K562 (cell line): ENCODE results near the gene FAM118B. TPM values are rescaled to one million over a fixed set of nuclear protein-coding genes. Genes with fewer than 3 reads are reported as not detected.

Experiments used
- DPF2 ChIP-seq: fragments of 450-650 bp; IDR thresholded peaks from 2 replicates; pipeline ENCODE4 v1.6.1; 2016
- KDM1A ChIP-seq, 2 experiments: fragments of 450-650 bp; IDR thresholded peaks; 2 replicates each; pipeline ENCODE4 v1.6.1; 2016; ENCODE audit warnings: mild to moderate bottlenecking in 2 of 2
- MAFK ChIP-seq: IDR thresholded peaks from 2 replicates; pipeline ENCODE4 v1.6.1; 2011; ENCODE audit warnings: low read length, improper control_type of control experiment
- SETDB1 ChIP-seq: IDR thresholded peaks from one replicate; pipeline ENCODE4 v1.6.1; 2012; ENCODE audit warnings: low read length, control low read depth, inconsistent platforms
- SIN3A ChIP-seq, 2 experiments: fragments of 150-350 bp in 1 of 2; IDR thresholded peaks; 2 replicates each; pipeline ENCODE4 v1.6.1; 2011 to 2016; ENCODE audit warnings: borderline replicate concordance in 2 of 2, low read depth in 2 of 2, low read length in 2 of 2, mild to moderate bottlenecking in 2 of 2, moderate library complexity in 2 of 2; ENCODE audit not compliant: control insufficient read depth in 1 of 2
- polyA plus RNA-seq, 8 experiments: library from polyadenylated mRNA; depleted of rRNA in 4 of 8; stranded (reverse) in 5 of 8; unstranded in 3 of 8; fragments of >200 nt; fragmentation: Nextera tagmentation in 2 of 8; fragmentation: Illumina TruSeq in 1 of 8; extraction: Ambion mirVana in 2 of 8; extraction: Trizol in 1 of 8; gene quantifications; 2 replicates each; pipeline versions ENCODE4 v1.2.1 to v1.2.3, GENCODE V29; 2011 to 2014; ENCODE audit warnings: inconsistent platforms in 1 of 8, missing spikeins in 1 of 8
- total RNA-seq, 7 experiments: library from RNA; depleted of rRNA in 6 of 7; stranded (reverse); fragments of >200 nt in 6 of 7; fragmentation: Illumina TruSeq in 2 of 7; extraction: Trizol in 2 of 7; gene quantifications; 2 replicates each; pipeline versions ENCODE4 v1.2.1 to v1.2.3, GENCODE V29; 2011 to 2021; ENCODE audit warnings: low replicate concordance in 1 of 7
- TF ChIP-seq, protein P1 (sequence below): IDR thresholded peaks from 2 replicates; pipeline ENCODE4 v1.6.1; 2014; ENCODE audit warnings: antibody characterized with exemption
- TF ChIP-seq, protein P2 (sequence below): fragments of 450-650 bp; formaldehyde crosslinking; IDR thresholded peaks from 2 replicates; pipeline ENCODE4 v1.4.0; 2020; ENCODE audit warnings: mild to moderate bottlenecking
- TF ChIP-seq, protein P3 (sequence below): conservative IDR thresholded peaks from 2 replicates; pipeline ENCODE4 v1.6.1; 2011; ENCODE audit warnings: low read depth, mild to moderate bottlenecking, low read length; ENCODE audit not compliant: control insufficient read depth
- TF ChIP-seq, protein P4 (sequence below): sonication (generic); formaldehyde crosslinking; IDR thresholded peaks from 2 replicates; pipeline ENCODE4 v1.8.0; 2023; ENCODE audit warnings: missing genetic modification reagents, mild to moderate bottlenecking, borderline replicate concordance
- TF ChIP-seq, protein P5 (sequence below), 3 experiments: fragments of 200-800 bp in 1 of 3; sonication (Bioruptor generic) in 1 of 3; sonication (generic) in 1 of 3; formaldehyde crosslinking in 1 of 3; IDR thresholded peaks; 2 replicates each; pipeline versions ENCODE4 v1.6.1 to v1.8.0; 2016 to 2022; ENCODE audit warnings: mild to moderate bottlenecking in 2 of 3, missing compliant biosample characterization in 2 of 3, missing genetic modification characterization in 2 of 3, missing genetic modification reagents in 1 of 3
- TF ChIP-seq, protein P6 (sequence below), 2 experiments: IDR thresholded peaks; 2 replicates each; pipeline ENCODE4 v1.6.1; 2011; ENCODE audit warnings: borderline replicate concordance in 1 of 2, control low read depth in 1 of 2, low read depth in 1 of 2, low read length in 1 of 2, mild to moderate bottlenecking in 1 of 2, mixed read lengths in 1 of 2, moderate library complexity in 1 of 2; ENCODE audit not compliant: insufficient read depth in 1 of 2, insufficient read length in 1 of 2, poor library complexity in 1 of 2, severe bottlenecking in 1 of 2; ENCODE audit errors: extremely low read depth in 1 of 2

The FAM118B gene
- total and polyA plus RNA-seq, 9 of the 15 experiments (the other 6 are each of a cell fraction or from before 2014, with no cell fraction given), result 12.0 to 49.0 (median 22.1) TPM

DNA sequence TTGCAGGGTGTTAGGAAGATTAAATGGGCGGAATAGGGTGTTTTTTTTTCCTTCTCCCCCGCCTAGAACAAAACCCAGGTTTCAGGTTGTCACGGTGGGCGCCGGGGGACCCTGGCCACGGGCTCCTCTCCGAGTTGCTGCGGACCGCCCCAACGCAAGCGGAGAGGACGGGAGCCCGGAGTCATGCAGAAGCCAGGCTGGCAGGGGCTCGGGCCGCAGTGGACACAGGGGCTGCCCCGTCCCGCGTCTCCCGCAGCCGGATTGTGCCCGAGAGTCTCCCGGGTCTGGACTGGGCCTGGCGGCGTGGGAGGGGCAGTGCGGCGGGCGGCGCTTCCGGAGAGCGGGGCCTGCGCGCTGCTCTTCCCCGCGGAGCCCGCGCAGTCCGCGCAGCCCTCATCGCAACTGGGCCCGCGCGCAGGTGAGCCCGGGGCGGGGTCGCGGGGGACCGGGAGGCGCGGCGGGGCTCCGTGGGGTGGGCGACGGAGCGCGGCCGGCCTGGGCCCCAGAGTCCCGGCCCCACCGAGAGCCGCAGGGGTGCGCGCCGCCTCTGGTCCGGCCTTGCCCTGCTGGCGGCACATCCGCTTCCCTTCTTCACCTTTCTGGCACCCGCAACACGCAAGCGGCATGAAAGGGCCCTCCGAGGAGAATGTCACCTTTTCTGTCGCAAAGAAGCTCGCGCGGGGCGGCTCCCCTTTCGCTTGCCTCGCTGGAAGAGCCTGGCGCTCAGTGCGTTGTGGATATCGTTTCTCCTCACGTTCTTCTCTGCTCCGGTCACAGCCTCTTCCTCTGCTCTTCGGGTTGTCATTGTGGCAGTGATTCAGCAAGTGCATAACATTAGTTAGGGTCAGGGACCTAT is 71.4 kb downstream of the FAM118B start, which contains the start of gene TIRAP (continued):
- TF ChIP-seq SETDB1 (no peak), DPF2 (no peak), SIN3A (IDR thresholded peaks at IDR 0.05; ENCODE audit: borderline replicate concordance in 2 of 2, control insufficient read depth in 1 of 2, low read depth in 2 of 2, low read length in 2 of 2) (no peak), MAFK (peak; percentile 36; the same call in 1 of the 2 replicates), KDM1A (IDR thresholded peaks at IDR 0.05) (peak; percentile 54 to 59; a peak in 3 of 4 replicates)
- TF ChIP-seq, protein P1, sequence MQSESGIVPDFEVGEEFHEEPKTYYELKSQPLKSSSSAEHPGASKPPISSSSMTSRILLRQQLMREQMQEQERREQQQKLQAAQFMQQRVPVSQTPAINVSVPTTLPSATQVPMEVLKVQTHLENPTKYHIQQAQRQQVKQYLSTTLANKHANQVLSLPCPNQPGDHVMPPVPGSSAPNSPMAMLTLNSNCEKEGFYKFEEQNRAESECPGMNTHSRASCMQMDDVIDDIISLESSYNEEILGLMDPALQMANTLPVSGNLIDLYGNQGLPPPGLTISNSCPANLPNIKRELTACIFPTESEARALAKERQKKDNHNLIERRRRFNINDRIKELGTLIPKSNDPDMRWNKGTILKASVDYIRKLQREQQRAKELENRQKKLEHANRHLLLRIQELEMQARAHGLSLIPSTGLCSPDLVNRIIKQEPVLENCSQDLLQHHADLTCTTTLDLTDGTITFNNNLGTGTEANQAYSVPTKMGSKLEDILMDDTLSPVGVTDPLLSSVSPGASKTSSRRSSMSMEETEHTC, result no peak
- TF ChIP-seq, protein P2, sequence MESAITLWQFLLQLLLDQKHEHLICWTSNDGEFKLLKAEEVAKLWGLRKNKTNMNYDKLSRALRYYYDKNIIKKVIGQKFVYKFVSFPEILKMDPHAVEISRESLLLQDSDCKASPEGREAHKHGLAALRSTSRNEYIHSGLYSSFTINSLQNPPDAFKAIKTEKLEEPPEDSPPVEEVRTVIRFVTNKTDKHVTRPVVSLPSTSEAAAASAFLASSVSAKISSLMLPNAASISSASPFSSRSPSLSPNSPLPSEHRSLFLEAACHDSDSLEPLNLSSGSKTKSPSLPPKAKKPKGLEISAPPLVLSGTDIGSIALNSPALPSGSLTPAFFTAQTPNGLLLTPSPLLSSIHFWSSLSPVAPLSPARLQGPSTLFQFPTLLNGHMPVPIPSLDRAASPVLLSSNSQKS (CRISPR knock-in tag), result no peak
- TF ChIP-seq, protein P3, sequence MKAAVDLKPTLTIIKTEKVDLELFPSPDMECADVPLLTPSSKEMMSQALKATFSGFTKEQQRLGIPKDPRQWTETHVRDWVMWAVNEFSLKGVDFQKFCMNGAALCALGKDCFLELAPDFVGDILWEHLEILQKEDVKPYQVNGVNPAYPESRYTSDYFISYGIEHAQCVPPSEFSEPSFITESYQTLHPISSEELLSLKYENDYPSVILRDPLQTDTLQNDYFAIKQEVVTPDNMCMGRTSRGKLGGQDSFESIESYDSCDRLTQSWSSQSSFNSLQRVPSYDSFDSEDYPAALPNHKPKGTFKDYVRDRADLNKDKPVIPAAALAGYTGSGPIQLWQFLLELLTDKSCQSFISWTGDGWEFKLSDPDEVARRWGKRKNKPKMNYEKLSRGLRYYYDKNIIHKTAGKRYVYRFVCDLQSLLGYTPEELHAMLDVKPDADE, result peak; percentile 71; the same call in 1 of the 2 replicates
- TF ChIP-seq, protein P4, sequence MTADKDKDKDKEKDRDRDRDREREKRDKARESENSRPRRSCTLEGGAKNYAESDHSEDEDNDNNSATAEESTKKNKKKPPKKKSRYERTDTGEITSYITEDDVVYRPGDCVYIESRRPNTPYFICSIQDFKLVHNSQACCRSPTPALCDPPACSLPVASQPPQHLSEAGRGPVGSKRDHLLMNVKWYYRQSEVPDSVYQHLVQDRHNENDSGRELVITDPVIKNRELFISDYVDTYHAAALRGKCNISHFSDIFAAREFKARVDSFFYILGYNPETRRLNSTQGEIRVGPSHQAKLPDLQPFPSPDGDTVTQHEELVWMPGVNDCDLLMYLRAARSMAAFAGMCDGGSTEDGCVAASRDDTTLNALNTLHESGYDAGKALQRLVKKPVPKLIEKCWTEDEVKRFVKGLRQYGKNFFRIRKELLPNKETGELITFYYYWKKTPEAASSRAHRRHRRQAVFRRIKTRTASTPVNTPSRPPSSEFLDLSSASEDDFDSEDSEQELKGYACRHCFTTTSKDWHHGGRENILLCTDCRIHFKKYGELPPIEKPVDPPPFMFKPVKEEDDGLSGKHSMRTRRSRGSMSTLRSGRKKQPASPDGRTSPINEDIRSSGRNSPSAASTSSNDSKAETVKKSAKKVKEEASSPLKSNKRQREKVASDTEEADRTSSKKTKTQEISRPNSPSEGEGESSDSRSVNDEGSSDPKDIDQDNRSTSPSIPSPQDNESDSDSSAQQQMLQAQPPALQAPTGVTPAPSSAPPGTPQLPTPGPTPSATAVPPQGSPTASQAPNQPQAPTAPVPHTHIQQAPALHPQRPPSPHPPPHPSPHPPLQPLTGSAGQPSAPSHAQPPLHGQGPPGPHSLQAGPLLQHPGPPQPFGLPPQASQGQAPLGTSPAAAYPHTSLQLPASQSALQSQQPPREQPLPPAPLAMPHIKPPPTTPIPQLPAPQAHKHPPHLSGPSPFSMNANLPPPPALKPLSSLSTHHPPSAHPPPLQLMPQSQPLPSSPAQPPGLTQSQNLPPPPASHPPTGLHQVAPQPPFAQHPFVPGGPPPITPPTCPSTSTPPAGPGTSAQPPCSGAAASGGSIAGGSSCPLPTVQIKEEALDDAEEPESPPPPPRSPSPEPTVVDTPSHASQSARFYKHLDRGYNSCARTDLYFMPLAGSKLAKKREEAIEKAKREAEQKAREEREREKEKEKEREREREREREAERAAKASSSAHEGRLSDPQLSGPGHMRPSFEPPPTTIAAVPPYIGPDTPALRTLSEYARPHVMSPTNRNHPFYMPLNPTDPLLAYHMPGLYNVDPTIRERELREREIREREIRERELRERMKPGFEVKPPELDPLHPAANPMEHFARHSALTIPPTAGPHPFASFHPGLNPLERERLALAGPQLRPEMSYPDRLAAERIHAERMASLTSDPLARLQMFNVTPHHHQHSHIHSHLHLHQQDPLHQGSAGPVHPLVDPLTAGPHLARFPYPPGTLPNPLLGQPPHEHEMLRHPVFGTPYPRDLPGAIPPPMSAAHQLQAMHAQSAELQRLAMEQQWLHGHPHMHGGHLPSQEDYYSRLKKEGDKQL, result no peak
- TF ChIP-seq, protein P5, sequence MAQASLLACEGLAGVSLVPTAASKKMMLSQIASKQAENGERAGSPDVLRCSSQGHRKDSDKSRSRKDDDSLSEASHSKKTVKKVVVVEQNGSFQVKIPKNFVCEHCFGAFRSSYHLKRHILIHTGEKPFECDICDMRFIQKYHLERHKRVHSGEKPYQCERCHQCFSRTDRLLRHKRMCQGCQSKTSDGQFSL (CRISPR knock-in tag; IDR thresholded peaks at IDR 0.05), result no peak
- TF ChIP-seq, protein P5 (tag; IDR thresholded peaks at IDR 0.05), result peak in 1 of 2 experiments; percentile 63; a peak in 1 of 4 replicates
- TF ChIP-seq, protein P6, sequence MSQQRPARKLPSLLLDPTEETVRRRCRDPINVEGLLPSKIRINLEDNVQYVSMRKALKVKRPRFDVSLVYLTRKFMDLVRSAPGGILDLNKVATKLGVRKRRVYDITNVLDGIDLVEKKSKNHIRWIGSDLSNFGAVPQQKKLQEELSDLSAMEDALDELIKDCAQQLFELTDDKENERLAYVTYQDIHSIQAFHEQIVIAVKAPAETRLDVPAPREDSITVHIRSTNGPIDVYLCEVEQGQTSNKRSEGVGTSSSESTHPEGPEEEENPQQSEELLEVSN (IDR thresholded peaks at IDR 0.05; ENCODE audit: borderline replicate concordance in 1 of 2, extremely low read depth in 1 of 2, insufficient read depth in 1 of 2, insufficient read length in 1 of 2, low read depth in 1 of 2, low read length in 1 of 2, poor library complexity in 1 of 2, severe bottlenecking in 1 of 2), result peak in 1 of 2 experiments; percentile 50
